Glomerular endothelial cell (primary cell): ENCODE data around the gene PGLYRP2. TPM values are rescaled to one million over a fixed set of nuclear protein-coding genes. Genes with fewer than 3 reads are reported as not detected.

Experiments
- DNase-seq: peaks from one replicate; pipeline ENCODE4 v3.0.0-alpha.2; 2011; ENCODE audit warnings: low read depth, low spot score; ENCODE audit errors: extremely low read depth
- total RNA-seq: library from RNA; depleted of rRNA; stranded (reverse); fragments of >200 nt; gene quantifications from 2 replicates; pipeline ENCODE4 v1.2.3, GENCODE V29; 2015

Gene PGLYRP2
- total RNA-seq, 1 donor from 2014 or later: 0.29 TPM

- DNase-seq: no peak
Observed at GRCh38 chr19:15456871-15457700, 22.2 kb downstream of the PGLYRP2 start.

DNA sequence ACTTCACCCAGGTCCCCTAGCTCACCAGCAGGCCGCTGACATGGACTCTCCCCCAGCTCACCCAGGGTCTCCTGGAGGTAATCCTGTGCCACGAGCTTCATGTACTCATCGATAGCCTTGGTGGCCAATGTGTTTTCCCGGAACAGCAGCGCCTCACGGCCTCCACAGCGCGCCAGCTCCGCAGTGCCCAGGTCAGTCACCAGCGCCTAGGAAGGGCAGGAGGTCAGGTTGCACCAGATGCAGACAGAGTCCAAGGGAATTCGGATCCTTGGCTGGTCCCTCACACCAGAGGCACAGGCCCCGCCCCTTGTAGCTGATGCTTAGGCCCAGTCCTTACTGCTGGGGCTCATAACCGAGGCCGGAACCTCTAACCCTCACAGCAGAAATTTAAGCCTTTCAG is 22.9 kb downstream of the PGLYRP2 start:
- DNase-seq: no peak

DNA sequence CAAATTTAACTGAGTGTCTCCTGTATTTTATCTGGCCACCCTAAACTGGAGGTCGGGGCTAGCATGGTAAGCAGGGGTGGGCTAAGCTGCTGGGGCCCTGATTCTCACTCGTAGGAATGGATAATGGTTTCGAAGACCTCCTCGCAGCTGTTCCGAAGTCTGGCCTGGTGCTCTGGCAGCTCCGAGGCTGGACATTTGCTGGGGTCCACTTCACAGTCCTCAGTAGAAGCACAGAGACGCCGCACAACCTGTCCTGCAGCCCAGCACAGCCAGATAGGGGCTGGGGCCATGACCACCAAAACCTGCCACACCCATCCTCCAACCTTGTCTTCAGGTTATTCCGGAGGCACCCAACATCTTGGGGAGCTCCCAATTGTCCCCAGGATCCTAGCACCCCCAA is 23.3 kb downstream of the PGLYRP2 start:
- no peak for DNase-seq

- DNase-seq: no peak
Observed at GRCh38 chr19:15453906-15454860, 25.1 kb downstream of the PGLYRP2 start.

DNA sequence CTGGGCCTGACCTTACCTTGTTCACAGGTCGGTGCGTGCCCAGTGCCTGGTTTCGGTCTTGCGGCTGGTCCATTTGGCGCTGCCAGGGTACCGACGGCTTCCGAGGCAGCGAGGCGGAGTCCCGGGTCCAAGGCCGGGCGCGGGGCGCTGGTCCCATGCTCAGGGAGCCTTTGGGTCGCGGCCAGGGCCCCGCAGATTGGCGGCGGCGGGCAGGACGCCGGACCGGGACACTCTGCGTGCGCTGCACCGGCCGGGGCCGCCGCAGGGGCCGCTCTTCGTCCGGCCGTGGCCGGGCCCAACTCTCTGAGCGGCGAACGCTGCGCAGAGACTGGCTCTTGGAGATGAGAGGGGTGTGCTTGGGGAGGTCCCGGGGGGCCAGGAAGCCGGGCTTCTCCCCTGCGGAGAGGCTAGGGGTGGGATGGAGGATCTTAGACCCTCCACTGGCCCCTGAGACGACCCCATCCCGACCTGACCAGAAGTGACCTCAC is 26.2 kb downstream of the PGLYRP2 start:
- DNase-seq: no peak

DNA sequence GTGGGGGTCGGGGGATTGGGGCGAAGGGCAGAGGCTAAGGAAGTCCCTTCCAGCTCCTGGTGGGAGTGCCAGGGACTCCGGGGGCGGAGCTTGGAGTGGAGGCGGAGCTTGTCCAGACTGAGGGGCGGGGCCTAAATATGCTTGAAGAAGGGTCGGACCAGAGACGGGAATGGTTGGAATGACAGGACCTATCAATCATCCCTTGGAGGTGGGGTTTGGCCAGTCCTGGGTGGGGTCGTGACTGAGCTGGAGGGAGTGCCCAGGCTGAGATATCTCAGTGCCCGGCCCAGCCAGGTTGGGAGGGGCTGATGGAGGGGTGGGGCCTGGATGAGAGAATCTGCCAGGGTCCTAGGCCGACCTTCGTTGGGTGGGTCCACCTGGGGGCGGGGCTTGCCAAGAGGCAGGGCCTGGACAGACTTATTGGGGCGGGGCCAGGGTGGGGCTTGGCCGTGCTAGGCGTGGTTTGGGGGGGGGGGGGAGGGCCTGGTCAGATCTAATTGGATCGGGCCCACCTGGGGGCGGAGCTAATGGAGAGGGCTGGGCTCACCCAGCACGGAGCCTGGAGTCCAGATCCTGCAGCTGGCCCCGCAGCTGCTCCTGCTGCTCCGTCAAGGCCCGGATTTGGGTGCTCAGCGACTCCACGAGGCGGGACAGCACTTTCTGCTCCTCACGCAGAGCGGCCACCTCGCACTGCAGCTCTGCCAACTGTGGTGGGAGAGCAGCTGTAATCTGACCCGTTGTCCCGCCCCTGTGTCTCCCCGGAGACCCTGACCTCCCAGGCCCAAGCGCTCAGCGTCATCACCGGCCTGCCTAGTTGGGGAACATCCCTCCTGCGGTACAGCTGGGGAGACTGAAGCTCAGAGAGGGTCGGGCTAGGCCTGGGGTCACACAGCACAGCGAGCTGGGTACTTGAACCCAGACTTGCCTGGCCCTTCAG is 26.9 kb downstream of the PGLYRP2 start:
- DNase-seq: peak; percentile 66

- DNase-seq: no peak
Observed at GRCh38 chr19:15450528-15450890, 28.8 kb downstream of the PGLYRP2 start.

GRCh38 chr19:15449620-15450527 is 29.4 kb downstream of the PGLYRP2 start, which contains the start of gene WIZ:
TSS of gene WIZ (minus strand) at chr19:15449956. CDS start at chr19:15448307, 1,649 bp downstream.
- no peak for DNase-seq

GRCh38 chr19:15448778-15449619 is 30.3 kb downstream of the PGLYRP2 start:
- no peak for DNase-seq

- no peak for DNase-seq
Observed at GRCh38 chr19:15448044-15448777, 31.1 kb downstream of the PGLYRP2 start.

DNA sequence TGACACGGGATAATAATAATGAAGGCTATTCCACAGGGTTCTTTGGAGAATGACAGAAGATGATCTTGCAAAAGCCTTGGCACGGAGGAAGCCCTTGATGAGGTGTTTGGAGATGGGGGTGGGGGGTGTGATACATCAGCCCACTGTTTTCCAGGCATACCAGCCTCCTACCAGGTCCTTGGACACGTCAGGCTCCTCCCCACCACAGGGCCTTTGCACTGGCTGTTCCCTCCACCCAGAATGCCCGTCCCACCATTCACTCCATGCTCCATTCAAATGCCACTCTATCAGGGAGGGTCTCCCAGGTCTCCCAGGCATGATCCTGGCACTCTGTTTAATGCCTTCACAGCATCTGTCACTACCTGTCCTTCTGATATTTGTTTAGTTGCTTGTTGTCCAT is 32.2 kb downstream of the PGLYRP2 start:
- DNase-seq: no peak

GRCh38 chr19:15445807-15446376 is 33.4 kb downstream of the PGLYRP2 start:
- DNase-seq: no peak

GRCh38 chr19:15445227-15445605 is 34.1 kb downstream of the PGLYRP2 start:
- DNase-seq: no peak

DNA sequence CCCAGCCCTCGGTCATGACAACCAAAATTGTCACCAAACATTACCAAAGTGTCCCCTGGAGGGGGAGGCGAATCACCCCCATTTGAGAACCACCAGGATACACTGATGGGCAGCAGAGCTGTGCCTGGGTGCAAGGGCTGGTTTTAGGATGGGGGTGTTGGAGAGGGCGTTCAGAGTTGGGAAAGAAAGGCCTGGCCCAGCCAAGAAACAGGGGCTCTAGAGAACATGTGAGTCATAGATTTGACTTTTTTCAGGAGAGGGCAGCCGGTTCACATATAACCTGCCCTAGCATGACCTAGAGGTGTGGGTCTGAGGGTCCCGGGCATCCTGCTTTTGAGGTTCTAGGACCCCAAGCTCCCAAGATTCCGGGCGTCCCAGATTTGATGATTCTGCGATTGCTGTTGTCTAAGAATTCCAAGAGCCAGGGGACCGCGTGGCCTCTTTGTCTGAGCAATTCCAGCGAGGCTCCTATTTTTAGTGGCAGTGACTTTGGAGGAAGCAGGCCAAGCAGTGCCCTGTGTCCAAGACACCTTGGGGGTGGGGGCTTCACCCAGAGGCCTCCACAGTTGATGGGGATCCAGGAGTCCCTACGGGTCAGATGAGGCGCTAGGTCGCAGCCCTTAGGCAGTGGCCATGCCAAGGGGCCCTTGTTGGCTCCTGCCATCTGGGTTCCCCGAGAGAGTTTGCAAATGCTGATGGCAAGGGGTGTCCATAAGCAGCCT is 34.6 kb downstream of the PGLYRP2 start:
- no peak for DNase-seq

- no peak for DNase-seq
Observed at GRCh38 chr19:15443838-15444237, 35.5 kb downstream of the PGLYRP2 start.

DNA sequence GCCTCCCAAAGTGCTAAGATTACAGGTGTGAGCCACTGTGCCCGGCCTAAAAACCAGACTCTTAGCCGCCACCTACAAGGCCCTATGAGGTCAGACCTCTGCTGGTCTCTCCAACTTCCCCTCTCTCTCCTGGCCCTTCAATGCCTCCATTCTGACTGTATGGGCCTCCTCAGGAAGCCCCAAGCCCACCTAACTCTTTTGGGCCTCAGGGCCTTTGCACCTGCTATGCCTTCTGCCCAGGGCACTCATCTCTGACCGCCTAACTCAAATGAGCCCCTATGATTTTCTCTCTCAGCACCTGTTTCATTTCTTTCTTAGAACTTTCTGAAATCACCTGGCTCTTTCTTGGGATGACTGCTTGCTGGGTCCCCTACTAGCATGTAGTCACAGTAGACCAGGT is 36.0 kb downstream of the PGLYRP2 start:
- DNase-seq: no peak
